Adipose tissue (tissue), 3 donors: Measurements from ENCODE around the gene TRIM46. TPM values are rescaled to one million over a fixed set of nuclear protein-coding genes. Genes with fewer than 3 reads are reported as not detected.

Experiments
- H3K27ac ChIP-seq: one replicate; pipeline ENCODE4 v1.5.1; 2013; ENCODE audit warnings: low read depth, low read length
- WGBS, 3 donors: extraction: QIAGEN DNeasy Blood & Tissue Kit; methylation state at CpG; one replicate each; pipeline ENCODE4 v1.1.7; 2013; 5-methylcytosine and 5-hydroxymethylcytosine counted together
- polyA plus RNA-seq, 3 donors: library from polyadenylated mRNA; stranded (reverse); fragments of 200-250 nt; gene quantifications; one replicate each; pipeline ENCODE4 v1.2.3, GENCODE V29; 2013
- donor health status: healthy with polysubstance abuse.
- donor health status: Bipolar disorder and iron deficiency.
- donor health status: healthy.

The TRIM46 gene
- polyA plus RNA-seq, 3 donors: 0.16 to 0.45 (median 0.33) TPM

GRCh38 chr1:155168456-155169210 is 5.0 kb upstream of the TRIM46 start:
- WGBS, 3 donors: 74 to 86% (median 84%) methylated on average over 10 of the region's 10 CpGs
- no peak overlapping the region for H3K27ac ChIP-seq

DNA sequence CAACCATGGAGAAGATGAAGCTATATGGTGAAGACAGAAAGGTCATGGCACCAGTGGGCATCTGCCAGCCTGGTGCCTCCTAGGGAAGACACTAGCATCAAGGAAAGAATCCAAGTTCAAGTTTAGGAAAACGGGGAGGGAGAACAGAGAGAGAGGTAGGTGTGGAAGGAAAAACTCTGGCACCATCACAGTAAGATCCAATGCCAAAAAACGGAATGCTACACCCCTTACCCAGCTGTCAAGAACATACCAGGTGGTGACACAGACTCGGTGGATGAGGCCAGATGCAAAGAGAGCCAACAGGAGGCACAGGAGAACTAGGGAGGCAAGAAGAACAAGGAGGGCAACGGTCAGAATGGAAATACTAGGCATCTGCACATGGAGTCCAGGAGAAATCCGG is 4.1 kb upstream of the TRIM46 start:
- no peak overlapping the region for H3K27ac ChIP-seq
- WGBS, 3 donors: 71 to 81% (median 76%) methylated on average over 5 of the region's 5 CpGs

DNA sequence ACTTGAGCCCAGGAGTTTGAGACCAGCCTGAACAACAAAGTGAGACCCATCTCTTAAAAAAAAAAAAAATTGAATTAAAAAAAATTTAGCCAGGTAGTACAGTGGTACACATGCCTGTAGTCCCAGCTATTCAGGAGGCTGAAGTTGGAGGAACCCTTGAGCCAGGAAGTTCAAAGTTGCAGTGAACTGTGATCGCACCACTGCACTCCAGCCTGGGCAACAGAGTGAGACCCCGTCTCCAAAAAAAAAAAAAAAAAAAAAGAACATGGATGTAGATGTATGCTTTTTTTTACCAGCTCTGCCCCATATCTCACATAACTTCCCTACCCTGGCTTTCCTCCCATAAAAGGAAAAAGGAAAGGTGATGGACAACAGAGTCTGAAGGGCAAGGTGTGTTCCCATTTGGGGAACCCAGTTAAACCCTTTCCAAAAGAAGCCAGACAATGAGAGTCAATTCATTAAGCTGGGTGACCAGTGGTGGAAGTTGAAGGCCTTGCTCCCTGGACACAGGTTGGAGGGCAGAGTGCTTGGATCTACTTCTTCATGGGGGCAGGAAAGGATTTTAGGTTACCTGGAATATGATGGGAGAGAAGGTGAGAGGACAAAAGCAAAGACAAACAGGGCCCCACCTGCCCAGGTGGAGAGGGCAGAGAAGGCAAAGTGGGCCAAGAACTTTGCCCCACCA is 3.4 kb upstream of the TRIM46 start:
- WGBS, 3 donors: 95 to 100% (median 100%) methylated on average over 1 to 2 of the region's 2 CpGs
- H3K27ac ChIP-seq: no peak overlapping the region

DNA sequence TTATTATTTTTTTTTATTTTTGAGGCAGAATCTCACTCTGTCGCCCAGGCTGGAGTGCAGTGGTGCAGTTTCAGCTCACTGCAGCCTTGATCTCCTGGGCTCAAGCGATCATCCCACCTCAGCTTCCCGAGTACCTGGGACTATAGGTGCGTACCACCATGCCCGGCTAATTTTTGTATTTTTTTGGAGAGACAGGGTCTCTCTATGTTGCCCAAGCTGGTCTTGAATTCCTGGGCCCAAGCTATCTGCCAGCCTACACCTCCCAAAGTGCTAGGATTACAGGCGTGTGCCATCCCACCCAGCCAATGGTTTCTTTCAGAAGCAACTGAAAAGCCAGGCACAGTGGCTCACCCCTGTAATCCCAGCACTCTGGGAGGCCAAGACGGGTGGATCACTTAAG is 2.8 kb upstream of the TRIM46 start:
- WGBS, 3 donors: 89 to 92% (median 90%) methylated on average over 7 of the region's 7 CpGs
- H3K27ac ChIP-seq: no peak overlapping the region

GRCh38 chr1:155171836-155172731 is 1.6 kb upstream of the TRIM46 start:
- H3K27ac ChIP-seq: no peak overlapping the region
- 31 to 42% (median 41%) methylated on average over 8 of the region's 8 CpGs for WGBS, 3 donors

DNA sequence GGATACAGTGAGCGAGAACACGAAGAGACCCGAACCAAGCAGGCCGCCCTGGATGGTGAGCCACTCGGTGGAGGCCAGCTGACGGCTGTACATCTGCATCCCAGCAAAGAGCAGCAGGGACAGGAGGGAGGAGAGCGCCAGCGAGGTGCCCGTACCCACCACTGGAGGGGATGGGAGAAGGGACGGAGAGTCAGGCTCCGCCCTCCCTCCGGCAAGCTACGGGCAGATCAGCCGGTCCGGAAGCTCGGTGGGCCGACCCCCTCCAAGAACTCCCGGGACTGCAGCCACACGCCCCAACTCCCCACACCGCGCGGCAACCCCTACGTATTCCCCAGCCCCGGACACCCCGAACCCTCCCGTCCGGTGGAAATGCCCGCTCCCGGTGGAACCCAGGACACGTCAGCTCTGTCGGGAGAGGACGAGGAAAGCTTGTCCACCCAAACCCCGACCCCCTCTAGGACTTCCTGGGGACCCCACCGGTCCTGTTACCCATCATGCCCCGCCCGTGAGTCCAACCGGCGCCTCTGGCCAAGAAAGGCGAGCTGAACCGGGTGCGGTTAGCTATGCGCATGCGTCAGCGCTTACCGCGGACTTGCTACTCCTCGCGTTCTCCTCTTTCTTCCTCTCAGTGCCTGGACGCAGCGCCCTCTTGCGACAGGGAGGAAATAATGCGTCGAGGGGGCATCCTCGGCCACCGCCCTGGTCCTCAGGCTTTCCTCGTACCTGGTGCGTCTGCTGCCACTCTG is 744 bp upstream of the TRIM46 start, which contains the start of gene KRTCAP2:
TSS of gene KRTCAP2 (minus strand) at position 573 of the 746 bp plus-strand sequence. CDS start at position 493, 80 bp downstream.
- H3K27ac ChIP-seq: peak within 1 kb of the TSS; percentile 34
- 0 to 1% (median 0%) methylated on average over 54 to 57 of the region's 57 CpGs for WGBS, 3 donors

DNA sequence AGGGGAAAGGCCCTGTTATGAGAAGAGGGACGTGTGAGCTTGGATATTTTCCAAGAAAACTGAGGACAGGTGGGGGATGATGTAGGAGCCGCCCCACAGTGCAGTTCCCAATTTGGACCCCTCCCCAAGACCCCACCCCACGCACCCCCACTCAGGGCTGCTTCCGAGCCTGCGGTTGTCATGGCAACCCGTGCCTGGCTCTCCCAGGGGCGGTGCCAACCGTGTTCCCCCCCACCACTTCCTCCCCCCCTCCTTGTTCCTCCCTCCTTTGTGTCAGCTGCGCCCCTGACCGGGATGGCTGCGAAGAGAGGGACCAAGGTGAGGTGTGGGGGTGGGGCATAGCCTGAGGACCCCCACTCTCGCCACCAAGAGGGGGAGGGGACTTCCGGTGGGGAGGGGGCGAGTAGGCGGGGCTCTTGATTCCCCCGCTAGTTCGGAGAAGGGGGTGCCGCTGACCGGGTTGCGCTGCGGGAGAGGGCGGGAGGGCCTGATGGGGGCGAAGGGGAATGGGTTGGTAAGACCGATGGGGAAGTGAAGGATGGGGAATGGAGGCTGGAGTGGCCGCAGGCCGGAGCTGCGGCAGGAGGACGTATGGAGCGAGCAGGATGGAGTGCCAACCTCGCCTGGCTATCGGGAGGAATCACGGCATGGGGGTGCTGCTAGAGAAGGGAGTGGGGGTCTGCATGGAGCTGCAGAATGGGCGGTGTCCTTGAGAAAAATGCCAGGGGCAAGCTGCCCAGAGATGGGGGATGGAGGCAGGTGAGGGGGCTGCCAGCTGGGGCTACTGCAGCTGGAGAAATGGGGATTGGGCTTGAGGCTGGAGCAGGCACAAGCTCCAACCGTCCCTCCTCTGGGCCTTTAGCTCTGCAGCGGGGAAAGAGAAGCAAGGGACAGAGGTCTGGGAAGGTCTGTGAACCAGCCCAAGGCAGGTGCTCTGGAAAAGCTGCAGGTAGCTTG is 953 bp downstream of the TRIM46 start:
- 10 to 17% (median 14%) methylated on average over 28 to 35 of the region's 35 CpGs for WGBS, 3 donors
- no peak overlapping the region for H3K27ac ChIP-seq

DNA sequence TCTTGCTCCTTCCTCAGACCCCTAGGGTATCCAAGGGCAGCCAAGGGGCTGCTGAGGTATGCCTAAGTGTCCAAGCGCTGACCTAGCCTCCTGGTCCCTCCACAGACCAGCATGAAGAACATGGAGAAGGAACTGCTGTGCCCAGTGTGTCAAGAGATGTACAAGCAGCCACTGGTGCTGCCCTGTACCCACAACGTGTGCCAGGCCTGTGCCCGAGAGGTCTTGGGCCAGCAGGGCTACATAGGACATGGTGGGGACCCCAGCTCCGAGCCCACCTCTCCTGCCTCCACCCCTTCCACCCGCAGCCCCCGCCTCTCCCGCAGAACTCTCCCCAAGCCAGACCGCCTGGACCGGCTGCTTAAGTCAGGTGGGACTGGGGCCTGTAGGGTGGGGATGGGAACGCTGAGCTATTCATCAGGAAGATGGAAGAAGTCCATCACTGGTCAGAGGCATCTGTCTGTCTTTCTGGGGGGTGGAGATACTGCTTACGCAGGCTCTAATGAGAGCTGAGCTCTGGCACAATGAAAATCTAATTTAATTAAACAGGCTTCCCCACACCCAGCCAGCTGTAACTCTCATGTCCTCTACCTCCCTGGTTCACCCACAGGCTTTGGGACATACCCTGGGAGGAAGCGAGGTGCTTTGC is 1.8 kb downstream of the TRIM46 start:
- WGBS, 3 donors: 88 to 91% (median 89%) methylated on average over 11 to 12 of the region's 12 CpGs
- H3K27ac ChIP-seq: no peak overlapping the region

GRCh38 chr1:155175927-155176371 is 2.3 kb downstream of the TRIM46 start:
- no peak overlapping the region for H3K27ac ChIP-seq
- 57 to 76% (median 74%) methylated on average over 9 of the region's 9 CpGs for WGBS, 3 donors

DNA sequence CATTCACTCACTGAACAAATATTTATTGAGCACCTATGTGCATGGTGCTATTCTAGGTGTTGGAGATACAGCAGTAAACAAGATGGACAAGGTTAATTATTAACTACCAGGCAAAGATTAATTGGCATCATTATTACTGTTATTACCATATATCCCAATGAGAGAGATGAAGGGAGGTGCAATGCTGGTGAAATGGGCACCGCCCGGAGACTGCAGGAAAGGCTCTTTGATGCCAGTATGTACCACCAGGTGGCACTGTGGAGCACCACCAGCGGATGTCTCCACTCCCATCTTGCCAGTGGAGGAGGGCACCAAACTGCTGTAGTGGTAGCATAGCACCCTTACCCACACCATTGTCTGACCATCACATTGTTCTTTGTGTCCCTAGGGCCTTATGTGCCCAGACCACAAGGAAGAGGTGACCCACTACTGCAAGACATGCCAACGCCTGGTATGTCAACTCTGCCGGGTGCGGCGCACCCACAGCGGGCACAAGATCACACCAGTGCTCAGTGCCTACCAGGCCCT is 3.0 kb downstream of the TRIM46 start:
- 59 to 63% (median 61%) methylated on average over 8 of the region's 8 CpGs for WGBS, 3 donors

GRCh38 chr1:155177192-155177917 is 3.7 kb downstream of the TRIM46 start:
- no peak overlapping the region for H3K27ac ChIP-seq
- WGBS, 3 donors: 65 to 81% (median 75%) methylated on average over 11 of the region's 11 CpGs

More for the DNA sequence above, 3.0 kb downstream of the TRIM46 start:
- H3K27ac ChIP-seq: no peak overlapping the region

DNA sequence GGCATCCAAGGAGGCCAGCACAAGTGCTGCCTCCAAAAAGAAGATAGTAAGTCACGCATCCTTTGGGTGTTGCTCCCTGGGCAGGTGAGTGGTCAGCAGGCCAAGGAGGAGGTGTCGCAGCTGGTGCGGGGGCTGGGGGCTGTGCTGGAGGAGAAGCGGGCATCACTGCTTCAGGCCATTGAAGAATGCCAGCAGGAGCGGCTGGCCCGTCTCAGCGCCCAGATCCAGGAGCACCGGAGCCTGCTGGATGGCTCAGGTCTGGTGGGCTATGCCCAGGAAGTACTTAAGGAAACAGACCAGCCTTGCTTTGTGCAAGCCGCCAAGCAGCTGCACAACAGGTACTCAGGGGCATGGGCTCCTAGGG is 4.3 kb downstream of the TRIM46 start:
- 94 to 98% (median 96%) methylated on average over 9 of the region's 9 CpGs for WGBS, 3 donors
- H3K27ac ChIP-seq: no peak overlapping the region

- WGBS, 3 donors: 73 to 89% (median 81%) methylated on average over 18 to 30 of the region's 30 CpGs
- no peak overlapping the region for H3K27ac ChIP-seq
Measured at GRCh38 chr1:155178441-155179111, 4.9 kb downstream of the TRIM46 start.

- 87 to 93% (median 91%) methylated on average over 31 of the region's 31 CpGs for WGBS, 3 donors
- no peak overlapping the region for H3K27ac ChIP-seq
Measured at GRCh38 chr1:155179112-155180031, 5.7 kb downstream of the TRIM46 start.
